SU-DHL-6 (cell line): ENCODE data around the gene TRAPPC4.

Experiments
- EZH2phosphoT487 ChIP-seq: fragments of 200-600 bp; sonication (generic), shearing (Covaris generic); conservative IDR thresholded peaks from 2 replicates; pipeline ENCODE4 v1.6.1; 2018; ENCODE audit warnings: mild to moderate bottlenecking, antibody characterized with exemption, low read length, moderate library complexity, mixed read lengths
- TF ChIP-seq, protein P1 (sequence below): fragments of 200-600 bp; sonication (generic); IDR thresholded peaks from one replicate; pipeline ENCODE4 v1.5.1; 2017; ENCODE audit warnings: antibody characterized with exemption, mild to moderate bottlenecking, low read length, moderate library complexity; ENCODE audit not compliant: insufficient read depth, poor library complexity, severe bottlenecking

DNA sequence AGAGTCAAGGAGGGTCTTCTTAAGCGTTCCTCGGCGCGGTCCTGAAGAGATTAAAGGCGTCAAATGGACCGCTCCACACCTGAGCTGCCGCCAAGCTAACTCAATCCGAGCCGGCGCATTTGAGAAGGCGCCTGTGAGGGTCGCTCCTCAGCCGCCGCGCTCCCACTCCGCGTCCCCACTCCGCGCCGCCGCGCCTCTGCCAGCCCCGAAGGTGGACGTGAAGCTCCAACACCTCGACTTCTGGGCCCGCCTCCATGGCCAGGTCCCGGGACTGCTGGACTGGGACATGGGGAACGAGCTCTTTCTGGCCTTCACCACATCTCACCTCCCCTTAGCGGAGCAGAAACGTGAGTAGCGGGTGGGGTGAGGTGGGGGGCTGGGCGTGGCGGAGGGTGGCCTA lies 46.9 kb upstream of the TRAPPC4 start, which contains the start of gene FOXR1:
- TF ChIP-seq, protein P1, sequence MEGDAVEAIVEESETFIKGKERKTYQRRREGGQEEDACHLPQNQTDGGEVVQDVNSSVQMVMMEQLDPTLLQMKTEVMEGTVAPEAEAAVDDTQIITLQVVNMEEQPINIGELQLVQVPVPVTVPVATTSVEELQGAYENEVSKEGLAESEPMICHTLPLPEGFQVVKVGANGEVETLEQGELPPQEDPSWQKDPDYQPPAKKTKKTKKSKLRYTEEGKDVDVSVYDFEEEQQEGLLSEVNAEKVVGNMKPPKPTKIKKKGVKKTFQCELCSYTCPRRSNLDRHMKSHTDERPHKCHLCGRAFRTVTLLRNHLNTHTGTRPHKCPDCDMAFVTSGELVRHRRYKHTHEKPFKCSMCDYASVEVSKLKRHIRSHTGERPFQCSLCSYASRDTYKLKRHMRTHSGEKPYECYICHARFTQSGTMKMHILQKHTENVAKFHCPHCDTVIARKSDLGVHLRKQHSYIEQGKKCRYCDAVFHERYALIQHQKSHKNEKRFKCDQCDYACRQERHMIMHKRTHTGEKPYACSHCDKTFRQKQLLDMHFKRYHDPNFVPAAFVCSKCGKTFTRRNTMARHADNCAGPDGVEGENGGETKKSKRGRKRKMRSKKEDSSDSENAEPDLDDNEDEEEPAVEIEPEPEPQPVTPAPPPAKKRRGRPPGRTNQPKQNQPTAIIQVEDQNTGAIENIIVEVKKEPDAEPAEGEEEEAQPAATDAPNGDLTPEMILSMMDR = no peak
- no peak for TF ChIP-seq EZH2phosphoT487
